ENCODE results near the gene GNPTAB. TPM values are rescaled to one million over a fixed set of nuclear protein-coding genes. Genes with fewer than 3 reads are reported as not detected.

GNPTAB gene
- total RNA-seq, 1 experiment from 2014 or later, result 21.0 TPM

- Histone ChIP-seq H3K9me3 (ENCODE audit: low read length) (no peaks in the 10 kb centered on the region), H3K27me3 (ENCODE audit: low read length) (no peaks in the 10 kb centered on the region), H3K4me2 (ENCODE audit: low read length) (no peak overlapping the region), H3K4me1 (ENCODE audit: insufficient read depth, low read length) (no peaks in the 10 kb centered on the region), H3K27ac (ENCODE audit: low read length) (no peak overlapping the region), H3K9me2 (replicated peaks; ENCODE audit: low read length) (no peaks in the 10 kb centered on the region), H3K4me3 (ENCODE audit: low read length) (no peak overlapping the region), H3K36me3 (ENCODE audit: low read depth, low read length) (no peaks in the 10 kb centered on the region), H3K79me2 (ENCODE audit: low read length) (no peaks in the 10 kb centered on the region), H2AFZ (ENCODE audit: low read length) (no peak overlapping the region), H3F3A (ENCODE audit: low read length, unreplicated experiment) (no peaks in the 10 kb centered on the region), H3K9ac (ENCODE audit: low read length) (no peak overlapping the region), H4K20me1 (ENCODE audit: low read length) (no peaks in the 10 kb centered on the region)
- ATAC-seq (no peak), DNase-seq (no peak)
- ChIA-PET CTCF (no interaction called here), POLR2A (ENCODE audit: unreplicated experiment) (no interaction called here)
- TF ChIP-seq CTCF (conservative IDR thresholded peaks at IDR 0.05; ENCODE audit: low read depth, low read length) (no peak), EZH2 (IDR thresholded peaks at IDR 0.05; ENCODE audit: low read length, unreplicated experiment) (no peak), EZH2phosphoT487 (IDR thresholded peaks at IDR 0.05; ENCODE audit: borderline replicate concordance, low read length) (no peak)
- BruUV-seq (replicated peaks), result no TSS peak
- intact Hi-C loops (cut with micrococcal nuclease), result no loop called here
Measured at GRCh38 chr12:101743242-101743641, 87.5 kb downstream of the GNPTAB start.

- Histone ChIP-seq H3K36me3 (ENCODE audit: low read depth, low read length) (no peaks in the 10 kb centered on the region), H3K9me3 (ENCODE audit: low read length) (no peaks in the 10 kb centered on the region), H3K9me2 (replicated peaks; ENCODE audit: low read length) (no peaks in the 10 kb centered on the region), H3K4me1 (ENCODE audit: insufficient read depth, low read length) (no peaks in the 10 kb centered on the region), H3K27ac (ENCODE audit: low read length) (no peak overlapping the region), H3K4me2 (ENCODE audit: low read length) (no peak overlapping the region), H2AFZ (ENCODE audit: low read length) (no peak overlapping the region), H3K4me3 (ENCODE audit: low read length) (no peak overlapping the region), H3K9ac (ENCODE audit: low read length) (no peak overlapping the region), H4K20me1 (ENCODE audit: low read length) (no peaks in the 10 kb centered on the region), H3F3A (ENCODE audit: low read length, unreplicated experiment) (no peaks in the 10 kb centered on the region), H3K27me3 (ENCODE audit: low read length) (no peaks in the 10 kb centered on the region), H3K79me2 (ENCODE audit: low read length) (no peaks in the 10 kb centered on the region)
- BruUV-seq (replicated peaks), result no TSS peak
- TF ChIP-seq EZH2phosphoT487 (IDR thresholded peaks at IDR 0.05; ENCODE audit: borderline replicate concordance, low read length) (no peak), EZH2 (IDR thresholded peaks at IDR 0.05; ENCODE audit: low read length, unreplicated experiment) (no peak), CTCF (conservative IDR thresholded peaks at IDR 0.05; ENCODE audit: low read depth, low read length) (no peak)
- intact Hi-C loops (cut with micrococcal nuclease), result no loop called here
- DNase-seq, result no peak
- CTCF ChIA-PET, result no interaction called here
- no peak for ATAC-seq
- POLR2A ChIA-PET (ENCODE audit: unreplicated experiment), result no interaction called here
Measured at GRCh38 chr12:101740980-101741379, 89.8 kb downstream of the GNPTAB start.

GRCh38 chr12:101740566-101740965 is 90.2 kb downstream of the GNPTAB start:
- ATAC-seq (no peak), DNase-seq (no peak)
- H4K20me1 ChIP-seq (ENCODE audit: low read length), result no peaks in the 10 kb centered on the region
- H3K36me3 ChIP-seq (ENCODE audit: low read depth, low read length), result no peaks in the 10 kb centered on the region
- no peaks in the 10 kb centered on the region for H3F3A ChIP-seq (ENCODE audit: low read length, unreplicated experiment)
- H3K4me2 ChIP-seq (ENCODE audit: low read length), result no peak overlapping the region
- no TSS peak for BruUV-seq (replicated peaks)
- H3K9me2 ChIP-seq (replicated peaks; ENCODE audit: low read length), result no peaks in the 10 kb centered on the region
- CTCF ChIA-PET, result no interaction called here
- no peaks in the 10 kb centered on the region for H3K9me3 ChIP-seq (ENCODE audit: low read length)
- H3K4me1 ChIP-seq (ENCODE audit: insufficient read depth, low read length), result no peaks in the 10 kb centered on the region
- intact Hi-C loops (cut with micrococcal nuclease), result no loop called here
- no peak overlapping the region for H3K27ac ChIP-seq (ENCODE audit: low read length)
- no peak overlapping the region for H3K9ac ChIP-seq (ENCODE audit: low read length)
- POLR2A ChIA-PET (ENCODE audit: unreplicated experiment), result no interaction called here
- H2AFZ ChIP-seq (ENCODE audit: low read length), result no peak overlapping the region
- no peak overlapping the region for H3K4me3 ChIP-seq (ENCODE audit: low read length)
- H3K27me3 ChIP-seq (ENCODE audit: low read length), result no peaks in the 10 kb centered on the region
- no peaks in the 10 kb centered on the region for H3K79me2 ChIP-seq (ENCODE audit: low read length)
- no peak for TF ChIP-seq CTCF (conservative IDR thresholded peaks at IDR 0.05; ENCODE audit: low read depth, low read length)
- TF ChIP-seq EZH2 (IDR thresholded peaks at IDR 0.05; ENCODE audit: low read length, unreplicated experiment), result no peak

Data from PC-3 (cell line).